ENCODE data around the gene PGLYRP3.

PGLYRP3 gene

GRCh38 chr1:153260585-153261280, 52.0 kb downstream of the PGLYRP3 start:
- no peak for DNase-seq (ENCODE audit: low spot score)

GRCh38 chr1:153259387-153259786, 53.4 kb downstream of the PGLYRP3 start, which contains the start of gene LORICRIN:
LORICRIN (plus strand) TSS chr1:153259687; CDS start chr1:153260950, 1,263 bp downstream.
- DNase-seq (ENCODE audit: low spot score) = no peak

- DNase-seq (ENCODE audit: low spot score) = no peak
Observed at GRCh38 chr1:153253693-153254092, 59.1 kb downstream of the PGLYRP3 start.

- DNase-seq (ENCODE audit: low spot score) = no peak
Observed at GRCh38 chr1:153253076-153253475, 59.7 kb downstream of the PGLYRP3 start.

GRCh38 chr1:153251988-153252387, 60.8 kb downstream of the PGLYRP3 start:
- DNase-seq (ENCODE audit: low spot score) = no peak

- DNase-seq (ENCODE audit: low spot score) = no peak
Observed at GRCh38 chr1:153251562-153251961, 61.2 kb downstream of the PGLYRP3 start.

GRCh38 chr1:153251087-153251486, 61.7 kb downstream of the PGLYRP3 start:
- DNase-seq (ENCODE audit: low spot score) = no peak

- no peak for DNase-seq (ENCODE audit: low spot score)
Observed at GRCh38 chr1:153250166-153250565, 62.6 kb downstream of the PGLYRP3 start.

GRCh38 chr1:153248176-153248879, 64.4 kb downstream of the PGLYRP3 start:
- no peak for DNase-seq (ENCODE audit: low spot score)

Measured in SW480 (cell line).